Epithelial cell of esophagus (primary cell): ENCODE data around the gene VPS35L.

Source experiments
- DNase-seq: peaks from one replicate; pipeline ENCODE4 v3.0.0; 2010; ENCODE audit warnings: low read depth
- H3K4me3 ChIP-seq: 2 replicates; pipeline ENCODE4 v1.5.1; 2011; ENCODE audit warnings: mild to moderate bottlenecking, low read length, control low read depth
- CTCF ChIP-seq: IDR thresholded peaks from 2 replicates; pipeline ENCODE4 v1.5.1; 2011; ENCODE audit warnings: low read depth, mild to moderate bottlenecking, low read length, control low read depth, inconsistent platforms; ENCODE audit not compliant: insufficient read depth; ENCODE audit errors: missing control alignments

VPS35L gene

GRCh38 chr16:19621445-19621844, 65.9 kb downstream of the VPS35L start:
- no peak for TF ChIP-seq CTCF
- H3K4me3 ChIP-seq: no peak overlapping the region
- DNase-seq: no peak

- no peak for TF ChIP-seq CTCF
- no peak for DNase-seq
- H3K4me3 ChIP-seq: no peak overlapping the region
These were observed 69.5 kb downstream of the VPS35L start for GRCh38 chr16:19625039-19625438.

- H3K4me3 ChIP-seq: no peak overlapping the region
- TF ChIP-seq CTCF: no peak
- DNase-seq: no peak
These were observed 81.1 kb downstream of the VPS35L start for GRCh38 chr16:19636436-19637267.

DNA sequence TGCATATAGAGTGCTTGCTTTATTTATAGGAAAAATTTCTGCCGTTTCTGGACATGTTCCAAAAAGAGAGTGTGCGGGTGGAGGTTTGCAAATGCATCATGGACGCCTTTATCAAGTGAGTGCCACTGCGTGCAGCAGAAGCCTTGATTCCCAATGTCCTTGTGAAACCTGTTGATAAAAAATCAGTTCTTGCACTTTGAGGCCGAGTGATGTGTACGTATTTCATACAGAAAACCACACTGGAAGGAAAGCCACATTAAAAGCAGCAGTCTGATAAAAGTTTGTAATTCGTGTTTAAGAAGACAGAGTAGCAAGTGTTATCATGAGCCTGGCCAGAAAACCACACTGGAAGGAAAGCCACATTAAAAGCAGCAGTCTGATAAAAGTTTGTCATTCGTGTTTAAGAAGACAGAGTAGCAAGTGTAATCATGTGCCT, 84.5 kb downstream of the VPS35L start:
- H3K4me3 ChIP-seq: no peak overlapping the region
- DNase-seq: no peak
- TF ChIP-seq CTCF: no peak

- H3K4me3 ChIP-seq: no peak overlapping the region
- no peak for TF ChIP-seq CTCF
- no peak for DNase-seq
These were observed 87.0 kb downstream of the VPS35L start for GRCh38 chr16:19642501-19642900.

- H3K4me3 ChIP-seq: no peak overlapping the region
- no peak for TF ChIP-seq CTCF
- DNase-seq: no peak
These were observed 89.4 kb downstream of the VPS35L start for GRCh38 chr16:19644877-19645276.

DNA sequence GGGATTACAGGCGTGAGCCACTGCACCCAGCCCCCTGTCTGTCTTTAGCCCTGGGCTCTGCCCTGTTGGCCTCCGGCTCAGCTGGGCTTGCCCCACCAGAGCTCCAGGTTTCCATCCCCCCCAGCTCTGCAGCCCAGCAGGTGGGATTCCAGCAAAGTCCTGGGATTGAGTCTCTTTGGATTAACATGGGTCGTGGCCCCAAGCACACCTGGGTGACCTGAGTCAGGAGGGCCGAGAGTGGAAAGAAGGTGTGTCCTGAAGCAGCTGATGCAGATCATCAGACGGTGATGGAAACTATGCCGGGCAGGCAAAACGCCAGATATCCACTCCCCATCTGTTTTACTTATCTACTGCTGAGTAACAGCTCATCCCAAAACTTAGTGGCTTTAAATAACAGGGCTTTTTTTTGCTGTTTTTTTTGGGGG, 90.1 kb downstream of the VPS35L start:
- TF ChIP-seq CTCF: no peak
- no peak for DNase-seq

More for the DNA sequence above, 90.1 kb downstream of the VPS35L start:
- H3K4me3 ChIP-seq: no peak overlapping the region
